Measurements from ENCODE around the gene PPRC1.

The PPRC1 gene

DNA sequence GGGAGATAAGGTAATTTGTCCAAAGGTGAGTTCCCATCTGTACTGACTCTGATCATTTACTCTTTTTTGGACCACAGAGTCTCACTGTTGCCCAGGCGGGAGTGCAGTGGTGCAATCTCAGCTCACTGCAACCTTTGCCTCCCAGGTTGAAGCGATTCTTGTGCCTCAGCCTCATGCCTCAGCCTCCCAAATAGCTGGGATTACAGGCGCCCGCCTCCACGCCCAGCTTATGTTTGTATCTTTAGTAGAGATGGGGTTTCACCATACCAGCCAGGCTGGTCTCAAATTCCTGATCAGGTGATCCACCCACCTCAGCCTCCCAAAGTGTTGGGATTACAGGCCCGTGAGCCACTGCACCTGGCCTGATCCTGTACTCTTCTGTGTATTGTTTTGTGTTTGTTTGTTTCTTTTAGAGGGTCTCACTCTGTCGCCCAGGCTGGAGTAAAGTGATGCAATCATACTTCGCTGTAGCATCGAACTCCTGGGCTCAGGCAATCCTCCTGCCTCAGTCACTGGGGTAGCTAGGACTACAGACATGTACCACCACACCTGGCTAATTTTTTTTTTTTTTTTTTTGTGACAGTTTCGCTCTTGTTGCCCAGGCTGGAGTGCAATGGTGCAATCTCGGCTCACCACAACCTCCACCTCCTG lies 21.8 kb downstream of the PPRC1 start:
- H3K27ac ChIP-seq (replicated peaks), result no peak overlapping the region
- H3K4me3 ChIP-seq (replicated peaks; ENCODE audit: insufficient read depth, low read length), result no peak overlapping the region; the same call in 1 of the 2 replicates
- TF ChIP-seq GABPA (IDR thresholded peaks at IDR 0.05; ENCODE audit: low read depth) (no peak), POLR2AphosphoS5 (IDR thresholded peaks at IDR 0.05; ENCODE audit: low read depth) (no peak), SPI1 (IDR thresholded peaks at IDR 0.05; ENCODE audit: borderline replicate concordance, low read depth) (no peak)
- TF ChIP-seq, protein P1, sequence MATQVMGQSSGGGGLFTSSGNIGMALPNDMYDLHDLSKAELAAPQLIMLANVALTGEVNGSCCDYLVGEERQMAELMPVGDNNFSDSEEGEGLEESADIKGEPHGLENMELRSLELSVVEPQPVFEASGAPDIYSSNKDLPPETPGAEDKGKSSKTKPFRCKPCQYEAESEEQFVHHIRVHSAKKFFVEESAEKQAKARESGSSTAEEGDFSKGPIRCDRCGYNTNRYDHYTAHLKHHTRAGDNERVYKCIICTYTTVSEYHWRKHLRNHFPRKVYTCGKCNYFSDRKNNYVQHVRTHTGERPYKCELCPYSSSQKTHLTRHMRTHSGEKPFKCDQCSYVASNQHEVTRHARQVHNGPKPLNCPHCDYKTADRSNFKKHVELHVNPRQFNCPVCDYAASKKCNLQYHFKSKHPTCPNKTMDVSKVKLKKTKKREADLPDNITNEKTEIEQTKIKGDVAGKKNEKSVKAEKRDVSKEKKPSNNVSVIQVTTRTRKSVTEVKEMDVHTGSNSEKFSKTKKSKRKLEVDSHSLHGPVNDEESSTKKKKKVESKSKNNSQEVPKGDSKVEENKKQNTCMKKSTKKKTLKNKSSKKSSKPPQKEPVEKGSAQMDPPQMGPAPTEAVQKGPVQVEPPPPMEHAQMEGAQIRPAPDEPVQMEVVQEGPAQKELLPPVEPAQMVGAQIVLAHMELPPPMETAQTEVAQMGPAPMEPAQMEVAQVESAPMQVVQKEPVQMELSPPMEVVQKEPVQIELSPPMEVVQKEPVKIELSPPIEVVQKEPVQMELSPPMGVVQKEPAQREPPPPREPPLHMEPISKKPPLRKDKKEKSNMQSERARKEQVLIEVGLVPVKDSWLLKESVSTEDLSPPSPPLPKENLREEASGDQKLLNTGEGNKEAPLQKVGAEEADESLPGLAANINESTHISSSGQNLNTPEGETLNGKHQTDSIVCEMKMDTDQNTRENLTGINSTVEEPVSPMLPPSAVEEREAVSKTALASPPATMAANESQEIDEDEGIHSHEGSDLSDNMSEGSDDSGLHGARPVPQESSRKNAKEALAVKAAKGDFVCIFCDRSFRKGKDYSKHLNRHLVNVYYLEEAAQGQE (IDR thresholded peaks at IDR 0.05; ENCODE audit: insufficient replicate concordance, low read depth), result no peak
- TF ChIP-seq, protein P2, sequence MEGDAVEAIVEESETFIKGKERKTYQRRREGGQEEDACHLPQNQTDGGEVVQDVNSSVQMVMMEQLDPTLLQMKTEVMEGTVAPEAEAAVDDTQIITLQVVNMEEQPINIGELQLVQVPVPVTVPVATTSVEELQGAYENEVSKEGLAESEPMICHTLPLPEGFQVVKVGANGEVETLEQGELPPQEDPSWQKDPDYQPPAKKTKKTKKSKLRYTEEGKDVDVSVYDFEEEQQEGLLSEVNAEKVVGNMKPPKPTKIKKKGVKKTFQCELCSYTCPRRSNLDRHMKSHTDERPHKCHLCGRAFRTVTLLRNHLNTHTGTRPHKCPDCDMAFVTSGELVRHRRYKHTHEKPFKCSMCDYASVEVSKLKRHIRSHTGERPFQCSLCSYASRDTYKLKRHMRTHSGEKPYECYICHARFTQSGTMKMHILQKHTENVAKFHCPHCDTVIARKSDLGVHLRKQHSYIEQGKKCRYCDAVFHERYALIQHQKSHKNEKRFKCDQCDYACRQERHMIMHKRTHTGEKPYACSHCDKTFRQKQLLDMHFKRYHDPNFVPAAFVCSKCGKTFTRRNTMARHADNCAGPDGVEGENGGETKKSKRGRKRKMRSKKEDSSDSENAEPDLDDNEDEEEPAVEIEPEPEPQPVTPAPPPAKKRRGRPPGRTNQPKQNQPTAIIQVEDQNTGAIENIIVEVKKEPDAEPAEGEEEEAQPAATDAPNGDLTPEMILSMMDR (IDR thresholded peaks at IDR 0.05; ENCODE audit: insufficient read depth, low read length), result no peak
- H3K27me3 ChIP-seq (ENCODE audit: insufficient read depth, poor library complexity, severe bottlenecking), result no peaks in the 10 kb centered on the region
- DNase-seq (ENCODE audit: low read depth in 1 of 2, low spot score in 1 of 2), result no peak

DNA sequence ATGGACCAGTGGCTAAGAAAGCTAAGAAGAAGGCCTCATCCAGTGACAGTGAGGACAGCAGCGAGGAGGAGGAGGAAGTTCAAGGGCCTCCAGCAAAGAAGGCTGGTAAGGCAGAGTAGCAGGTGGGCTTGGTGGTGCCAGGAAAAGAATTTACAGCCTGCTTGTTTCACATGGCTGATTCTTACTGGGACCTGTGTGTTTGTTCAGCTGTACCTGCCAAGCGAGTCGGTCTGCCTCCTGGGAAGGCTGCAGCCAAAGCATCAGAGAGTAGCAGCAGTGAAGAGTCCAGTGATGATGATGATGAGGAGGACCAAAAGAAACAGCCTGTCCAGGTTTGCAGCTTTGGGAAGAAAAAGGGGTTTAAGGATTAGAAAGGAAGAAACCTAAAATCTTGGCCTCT lies 24.4 kb downstream of the PPRC1 start:
- TF ChIP-seq SPI1 (IDR thresholded peaks at IDR 0.05; ENCODE audit: borderline replicate concordance, low read depth), result no peak
- TF ChIP-seq, protein P1 (IDR thresholded peaks at IDR 0.05; ENCODE audit: insufficient replicate concordance, low read depth), result no peak
- no peak for TF ChIP-seq POLR2AphosphoS5 (IDR thresholded peaks at IDR 0.05; ENCODE audit: low read depth)
- TF ChIP-seq, protein P2 (IDR thresholded peaks at IDR 0.05; ENCODE audit: insufficient read depth, low read length), result no peak
- no peak for TF ChIP-seq GABPA (IDR thresholded peaks at IDR 0.05; ENCODE audit: low read depth)
- no peak overlapping the region for H3K27ac ChIP-seq (replicated peaks)
- no peak for DNase-seq (ENCODE audit: low read depth in 1 of 2, low spot score in 1 of 2)
- no peaks in the 10 kb centered on the region for H3K27me3 ChIP-seq (ENCODE audit: insufficient read depth, poor library complexity, severe bottlenecking)
- no peak overlapping the region for H3K4me3 ChIP-seq (replicated peaks; ENCODE audit: insufficient read depth, low read length)

DNA sequence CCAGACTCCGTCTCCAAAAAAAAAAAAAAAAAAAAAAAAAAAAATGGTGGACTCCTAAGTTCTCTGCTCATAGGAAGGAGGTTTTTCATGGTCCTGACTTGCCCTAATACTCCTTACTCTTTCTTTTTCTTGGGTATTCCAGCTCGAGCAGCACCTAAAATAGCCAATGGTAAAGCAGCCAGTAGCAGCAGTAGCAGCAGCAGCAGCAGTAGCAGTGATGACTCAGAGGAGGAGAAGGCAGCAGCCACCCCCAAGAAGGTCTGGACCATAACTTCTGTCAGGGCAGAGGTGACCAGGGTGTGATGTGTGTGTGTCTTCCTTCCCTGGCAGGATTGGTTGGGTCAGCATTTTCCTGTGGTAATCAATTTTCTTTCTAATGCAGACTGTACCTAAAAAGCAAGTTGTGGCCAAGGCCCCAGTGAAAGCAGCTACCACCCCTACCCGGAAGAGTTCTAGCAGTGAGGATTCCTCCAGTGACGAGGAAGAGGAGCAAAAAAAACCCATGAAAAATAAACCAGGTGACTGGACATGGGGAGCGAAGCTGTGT lies 26.3 kb downstream of the PPRC1 start:
- Histone ChIP-seq H3K4me3 (replicated peaks; ENCODE audit: insufficient read depth, low read length) (no peak overlapping the region), H3K27me3 (ENCODE audit: insufficient read depth, poor library complexity, severe bottlenecking) (no peaks in the 10 kb centered on the region), H3K27ac (replicated peaks) (no peak overlapping the region)
- TF ChIP-seq SPI1 (IDR thresholded peaks at IDR 0.05; ENCODE audit: borderline replicate concordance, low read depth) (no peak), POLR2AphosphoS5 (IDR thresholded peaks at IDR 0.05; ENCODE audit: low read depth) (no peak), GABPA (IDR thresholded peaks at IDR 0.05; ENCODE audit: low read depth) (no peak)
- TF ChIP-seq, protein P2 (IDR thresholded peaks at IDR 0.05; ENCODE audit: insufficient read depth, low read length), result no peak
- TF ChIP-seq, protein P1 (IDR thresholded peaks at IDR 0.05; ENCODE audit: insufficient replicate concordance, low read depth), result no peak
- no peak for DNase-seq (ENCODE audit: low read depth in 1 of 2, low spot score in 1 of 2)
